ENCODE data around the gene OTUB2.

The OTUB2 gene

GRCh38 chr14:94021001-94021400, 5.1 kb upstream of the OTUB2 start:
- DNase-seq (ENCODE audit: low read depth in 2 of 2) = no peak

DNA sequence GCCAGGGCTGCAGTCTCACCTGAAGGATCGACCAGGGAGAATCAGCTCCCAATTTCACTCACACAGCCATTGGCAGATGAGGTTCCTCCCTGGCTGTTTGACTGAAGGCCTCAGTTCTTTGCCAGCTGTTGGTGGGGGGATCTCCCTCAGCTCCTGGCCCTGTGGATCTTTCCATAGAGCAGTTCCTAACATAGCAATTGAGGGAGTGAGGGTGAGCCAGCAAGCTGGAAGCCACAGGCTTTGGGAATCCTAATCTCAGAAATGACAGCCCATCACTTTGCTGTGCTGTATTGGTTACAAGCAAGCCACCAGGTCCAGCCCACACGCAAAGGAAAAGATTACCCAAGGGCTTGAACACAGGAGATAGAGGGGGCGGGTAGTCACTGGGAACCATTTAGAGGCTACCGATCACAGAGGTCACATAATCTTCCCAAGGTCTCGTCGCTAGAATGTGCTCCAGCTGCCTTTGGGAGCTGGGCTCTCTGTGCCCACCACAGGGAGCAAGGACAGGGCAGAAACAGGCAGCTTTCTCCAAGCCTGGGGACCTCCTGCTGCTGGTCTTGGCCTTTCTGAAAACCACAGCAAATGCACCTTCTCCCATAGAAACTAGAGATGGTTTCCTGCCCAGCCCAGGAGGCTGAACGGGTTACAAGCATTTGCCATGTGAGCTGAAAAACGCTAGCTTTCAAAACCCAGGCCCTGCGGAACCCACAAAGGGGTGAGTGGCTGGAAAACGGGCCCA, 4.6 kb upstream of the OTUB2 start:
- peak in 1 of 2 donors; percentile 32 for DNase-seq (ENCODE audit: low read depth in 2 of 2)

DNA sequence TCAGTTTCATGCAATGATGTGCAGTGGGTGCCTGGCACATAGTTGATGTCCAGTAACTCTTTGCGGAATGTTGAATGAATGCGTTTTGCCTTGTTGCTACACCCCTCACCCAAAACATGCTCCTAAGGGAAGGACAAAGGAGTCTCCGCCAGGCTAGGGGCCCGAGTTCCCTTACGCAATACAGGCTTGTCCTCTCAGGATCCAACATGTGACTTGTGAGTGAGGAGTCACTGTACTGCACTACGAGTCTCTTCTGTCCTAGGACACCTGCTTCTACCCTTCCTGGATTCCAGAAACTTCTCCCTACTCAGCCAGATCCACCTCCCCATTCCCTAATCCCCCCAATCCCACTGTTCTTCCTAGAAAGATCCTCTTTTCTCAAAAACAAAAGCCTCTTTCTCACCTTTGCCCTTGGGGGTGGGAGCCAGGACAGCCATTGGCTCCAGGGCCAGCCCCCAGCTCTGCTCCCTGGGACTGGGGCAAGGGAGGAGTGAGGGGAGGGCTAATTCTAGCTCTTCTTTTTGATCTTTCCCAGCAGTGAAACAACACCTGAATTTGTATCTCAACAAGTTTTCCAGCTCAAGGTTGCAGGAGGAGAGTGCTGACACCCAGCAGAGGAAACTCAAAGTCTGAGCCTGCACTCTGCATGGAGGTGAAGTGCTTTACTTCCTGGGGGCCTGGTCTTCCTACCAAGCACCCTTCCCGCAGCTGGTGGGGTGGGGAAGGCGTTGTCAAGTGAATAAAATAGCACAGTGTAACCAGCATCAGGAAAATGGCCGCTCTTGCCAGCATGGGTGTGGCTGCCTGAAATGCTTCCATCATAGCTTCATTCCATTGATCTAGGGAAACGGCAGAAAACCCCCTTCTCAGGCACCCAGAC, 3.4 kb upstream of the OTUB2 start:
- no peak for DNase-seq (ENCODE audit: low read depth in 2 of 2)

GRCh38 chr14:94024549-94024948, 1.6 kb upstream of the OTUB2 start:
- no peak for DNase-seq (ENCODE audit: low read depth in 2 of 2)

- DNase-seq (ENCODE audit: low read depth in 2 of 2) = no peak
Measured at GRCh38 chr14:94025720-94026119, 420 bp upstream of the OTUB2 start.

GRCh38 chr14:94026889-94027469, 839 bp downstream of the OTUB2 start:
- DNase-seq (ENCODE audit: low read depth in 2 of 2) = no peak

GRCh38 chr14:94027566-94028449, 1.7 kb downstream of the OTUB2 start:
- DNase-seq (ENCODE audit: low read depth in 2 of 2) = no peak

DNA sequence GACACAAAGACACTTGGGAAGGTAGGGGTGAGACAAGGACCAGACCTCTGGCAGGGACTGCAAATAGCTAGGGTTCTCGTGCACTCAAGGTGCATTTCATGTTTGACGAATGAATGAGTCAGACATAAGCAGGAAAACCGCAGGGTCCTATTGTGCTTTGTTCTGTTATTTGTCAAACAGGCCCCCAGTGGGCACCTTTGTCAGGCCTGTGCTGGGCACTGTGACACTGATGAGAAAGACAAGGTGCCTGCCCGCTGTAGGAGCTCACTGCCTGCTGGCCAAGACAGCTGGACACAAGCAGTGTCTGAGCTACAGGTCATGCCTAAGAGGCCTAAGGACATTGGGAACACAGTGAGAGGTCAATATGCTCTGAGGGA, 2.3 kb downstream of the OTUB2 start:
- DNase-seq (ENCODE audit: low read depth in 2 of 2) = peak in 1 of 2 donors; percentile 29

- DNase-seq (ENCODE audit: low read depth in 2 of 2) = no peak
Measured at GRCh38 chr14:94029265-94029664, 3.1 kb downstream of the OTUB2 start.

GRCh38 chr14:94029671-94030203, 3.6 kb downstream of the OTUB2 start:
- no peak for DNase-seq (ENCODE audit: low read depth in 2 of 2)

DNA sequence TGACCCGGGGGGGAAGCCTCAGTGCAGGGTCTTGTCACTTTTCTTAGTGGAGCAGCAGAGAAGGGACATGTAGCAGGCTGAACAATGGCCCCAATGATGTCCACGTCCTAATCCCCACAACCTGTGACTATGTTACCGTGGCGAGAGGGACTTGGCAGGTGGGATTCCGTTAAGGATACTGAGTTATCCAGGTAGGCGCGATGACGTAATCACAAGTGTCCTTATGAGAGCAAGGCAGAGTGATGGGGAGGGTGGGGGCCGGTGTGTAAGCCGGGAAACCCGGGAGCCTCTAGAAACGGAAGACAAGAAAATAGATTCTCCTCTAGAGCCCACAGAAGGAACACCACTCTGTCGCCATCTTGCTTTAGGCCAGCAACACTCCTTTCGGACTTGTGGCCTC, 4.4 kb downstream of the OTUB2 start:
- no peak for DNase-seq (ENCODE audit: low read depth in 2 of 2)

- no peak for DNase-seq (ENCODE audit: low read depth in 2 of 2)
Measured at GRCh38 chr14:94031161-94031882, 5.2 kb downstream of the OTUB2 start.

DNA sequence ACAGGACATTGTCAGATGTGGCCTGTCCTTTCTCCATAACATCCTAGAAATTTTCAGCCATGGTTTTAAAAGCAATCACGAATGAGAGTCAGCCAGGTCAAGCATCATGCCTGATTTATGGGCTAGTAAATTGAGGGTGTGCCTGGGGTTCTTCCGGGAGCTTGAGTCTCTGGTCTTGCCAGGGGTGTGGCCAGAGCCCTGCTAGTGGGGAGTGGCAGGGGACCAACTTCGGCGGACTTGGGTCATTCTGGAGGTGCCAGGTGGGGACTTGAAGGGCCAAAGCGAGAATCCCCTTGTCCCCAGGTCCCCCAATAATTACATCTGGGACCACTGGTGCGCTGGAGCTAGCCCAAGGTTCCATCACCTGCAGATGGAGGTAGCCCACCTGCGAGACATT, 5.7 kb downstream of the OTUB2 start:
- no peak for DNase-seq (ENCODE audit: low read depth in 2 of 2)

GRCh38 chr14:94034886-94035285, 8.7 kb downstream of the OTUB2 start:
- DNase-seq (ENCODE audit: low read depth in 2 of 2) = no peak

DNA sequence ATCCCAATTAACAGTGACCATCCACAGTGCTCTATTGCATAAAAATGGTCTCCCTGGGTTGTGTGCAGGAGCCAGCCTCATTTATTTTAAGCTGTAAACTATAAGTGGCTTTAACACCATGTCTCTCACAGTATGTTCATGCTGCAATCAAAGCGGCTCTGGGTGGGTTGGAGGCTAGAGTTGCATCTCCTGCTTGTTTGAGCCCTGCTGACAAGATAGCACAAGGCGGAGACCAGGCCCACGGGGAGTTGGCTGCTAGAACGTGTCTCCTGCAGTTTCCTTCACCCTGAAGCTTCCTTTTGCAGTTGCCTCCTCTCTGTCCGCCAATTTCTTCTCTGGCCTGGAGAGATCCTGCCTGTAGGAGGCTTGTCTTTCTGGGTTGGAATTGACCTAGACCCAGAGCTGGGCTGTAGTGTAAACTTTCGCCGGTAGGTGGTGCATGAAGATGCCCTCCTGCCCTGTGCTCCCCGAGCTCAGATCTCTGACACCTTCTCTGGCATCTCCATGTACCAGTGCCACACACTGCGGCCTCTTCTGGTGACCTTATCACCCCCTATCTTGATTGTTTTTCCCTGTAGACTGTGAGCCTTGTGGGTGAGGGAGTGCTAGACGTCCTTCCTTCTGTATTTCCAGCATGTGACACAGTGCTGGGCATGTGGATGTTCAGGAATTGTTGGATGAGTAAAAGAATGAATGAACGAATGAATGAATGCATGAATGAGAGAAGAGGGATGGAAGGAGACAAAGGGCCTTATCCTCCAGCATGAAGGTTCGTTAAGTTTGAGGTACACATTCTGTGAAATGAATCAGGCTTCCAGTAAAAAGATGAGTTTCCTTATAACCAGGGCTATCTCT, 10.4 kb downstream of the OTUB2 start:
- peak; percentile 56 to 68 for DNase-seq (ENCODE audit: low read depth in 2 of 2)

DNA sequence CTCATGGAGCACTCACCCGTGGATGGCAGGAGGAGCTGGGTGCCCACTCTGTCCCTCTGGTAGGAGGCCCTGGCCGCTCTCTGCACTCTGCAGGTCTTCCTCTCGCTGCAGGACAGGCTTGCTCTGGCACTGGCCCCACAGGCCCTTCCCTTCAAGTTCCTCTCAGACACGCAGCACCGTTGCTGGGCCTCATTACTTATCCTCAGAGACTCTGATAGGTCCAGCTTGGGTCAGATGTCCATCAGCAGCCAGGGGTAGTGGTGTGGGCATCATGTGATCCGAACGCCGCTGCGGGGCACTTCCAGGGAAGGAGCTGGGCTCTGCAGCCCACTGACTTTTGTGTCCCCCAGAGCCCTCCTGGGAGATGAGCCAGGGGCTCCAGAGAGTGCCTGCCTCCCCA, 11.8 kb downstream of the OTUB2 start:
- DNase-seq (ENCODE audit: low read depth in 2 of 2) = no peak

DNA sequence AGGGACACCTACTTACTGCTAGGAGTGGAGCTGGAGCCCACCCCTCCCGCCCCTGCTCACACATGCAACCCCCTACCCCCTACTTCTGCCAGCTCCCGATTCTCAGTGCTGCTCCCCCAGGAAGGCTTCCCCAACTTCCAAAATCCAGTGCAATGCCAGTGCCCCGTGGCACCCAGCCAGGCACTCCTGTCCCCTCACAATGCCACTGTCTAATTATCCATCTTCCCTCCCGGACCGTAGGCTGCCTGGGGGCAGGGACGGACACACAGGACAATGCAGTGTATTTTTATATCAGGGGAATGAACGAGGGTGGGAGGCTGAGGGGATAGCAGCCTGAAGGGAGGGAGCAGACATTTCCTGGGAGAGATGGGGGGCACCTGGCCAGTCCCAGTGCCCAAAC, 12.4 kb downstream of the OTUB2 start:
- DNase-seq (ENCODE audit: low read depth in 2 of 2) = no peak

GRCh38 chr14:94038921-94039629, 12.9 kb downstream of the OTUB2 start:
- no peak for DNase-seq (ENCODE audit: low read depth in 2 of 2)

DNA sequence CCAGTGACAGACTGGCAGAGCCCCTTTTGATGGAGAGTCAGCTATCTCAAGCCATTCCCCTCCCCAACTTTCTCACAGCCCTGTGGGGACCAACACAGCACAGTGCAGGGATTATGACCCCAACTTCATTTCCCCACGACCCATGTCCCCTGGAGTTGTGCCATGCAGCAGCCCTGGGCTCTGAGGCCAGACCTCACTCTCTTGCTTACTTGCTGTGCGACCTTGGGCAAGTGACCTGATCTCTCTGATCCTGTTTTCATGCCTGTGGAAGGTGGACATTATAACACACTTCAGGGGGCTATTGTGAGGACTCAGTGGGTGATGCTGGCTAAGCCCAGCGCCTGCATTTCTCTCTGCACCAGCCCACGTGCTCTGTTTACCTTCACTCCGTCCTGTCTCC, 14.1 kb downstream of the OTUB2 start:
- no peak for DNase-seq (ENCODE audit: low read depth in 2 of 2)
